DND-41 (cell line): ENCODE measurements around the gene ENHO.

Source experiments
- ATAC-seq: fragments of 200-7000 bp; cut with Tn5 transposase; 3 replicates; pipeline ENCODE4 v1.9.1; 2021; ENCODE audit warnings: low read depth; ENCODE audit not compliant: insufficient read depth
- DNase-seq: peaks from one replicate; pipeline ENCODE4 v3.0.0-alpha.2; 2020
- H2AFZ ChIP-seq: 2 replicates; pipeline ENCODE4 v1.6.0; 2012; ENCODE audit warnings: low read depth, low read length
- H3K27ac ChIP-seq: 2 replicates; pipeline ENCODE4 v1.5.1; 2012; ENCODE audit warnings: low read length, inconsistent platforms
- H3K27me3 ChIP-seq: fragments of 200-600 bp; sonication (generic); 2 replicates; pipeline ENCODE4 v1.6.0; 2012; ENCODE audit warnings: low read length, mild to moderate bottlenecking, inconsistent platforms; ENCODE audit not compliant: insufficient read depth, poor library complexity
- H3K36me3 ChIP-seq: 2 replicates; pipeline ENCODE4 v1.5.1; 2012; ENCODE audit warnings: low read length, inconsistent platforms; ENCODE audit not compliant: insufficient read depth
- H3K4me1 ChIP-seq: 2 replicates; pipeline ENCODE4 v1.5.1; 2012; ENCODE audit warnings: mild to moderate bottlenecking, low read length; ENCODE audit not compliant: insufficient read depth
- H3K4me2 ChIP-seq: 2 replicates; pipeline ENCODE4 v1.6.0; 2012; ENCODE audit warnings: mild to moderate bottlenecking, moderate library complexity, low read length, inconsistent platforms; ENCODE audit not compliant: insufficient read depth
- H3K4me3 ChIP-seq, 2 experiments: fragments of 200-600 bp in 1 of 2; shearing (Covaris generic) in 1 of 2; 2 replicates each; pipeline ENCODE4 v1.5.1; 2012 to 2016; ENCODE audit warnings: inconsistent platforms in 2 of 2, low read length in 2 of 2, mild to moderate bottlenecking in 2 of 2, low read depth in 1 of 2, moderate library complexity in 1 of 2
- H3K79me2 ChIP-seq: 2 replicates; pipeline ENCODE4 v1.6.0; 2012; ENCODE audit warnings: low read length, inconsistent platforms; ENCODE audit not compliant: insufficient read depth
- H3K9ac ChIP-seq: 2 replicates; pipeline ENCODE4 v1.6.0; 2012; ENCODE audit warnings: low read depth, mild to moderate bottlenecking, inconsistent platforms, low read length, moderate library complexity
- H3K9me3 ChIP-seq: 2 replicates; pipeline ENCODE4 v1.5.1; 2012; ENCODE audit warnings: low read length, moderate library complexity, mild to moderate bottlenecking, inconsistent platforms; ENCODE audit not compliant: insufficient read depth, severe bottlenecking
- H4K20me1 ChIP-seq: 2 replicates; pipeline ENCODE4 v1.6.0; 2012; ENCODE audit warnings: low read length; ENCODE audit not compliant: insufficient read depth
- CTCF ChIP-seq: IDR thresholded peaks from 2 replicates; pipeline ENCODE4 v1.5.1; 2012; ENCODE audit warnings: borderline replicate concordance, low read length, moderate library complexity, mild to moderate bottlenecking; ENCODE audit not compliant: poor library complexity, severe bottlenecking; ENCODE audit errors: extremely low read depth
- EZH2 ChIP-seq: IDR thresholded peaks from 3 replicates; pipeline ENCODE4 v1.6.1; 2012; ENCODE audit warnings: borderline replicate concordance, low read depth, mild to moderate bottlenecking, moderate library complexity, low read length, inconsistent platforms; ENCODE audit not compliant: severe bottlenecking

The ENHO gene

GRCh38 chr9:34508951-34509350, 13.8 kb downstream of the ENHO start:
- H3K4me3 ChIP-seq = no peak overlapping the region
- TF ChIP-seq EZH2 (no peak), CTCF (no peak)
- H3K4me2 ChIP-seq = no peak overlapping the region
- H3K27me3 ChIP-seq = no peaks in the 10 kb centered on the region
- no peak overlapping the region for H2AFZ ChIP-seq
- no peaks in the 10 kb centered on the region for H3K79me2 ChIP-seq
- no peaks in the 10 kb centered on the region for H3K36me3 ChIP-seq
- DNase-seq = no peak
- no peaks in the 10 kb centered on the region for H3K9me3 ChIP-seq
- H3K27ac ChIP-seq = no peak overlapping the region
- ATAC-seq = no peak
- no peaks in the 10 kb centered on the region for H3K4me1 ChIP-seq
- H3K9ac ChIP-seq = no peak overlapping the region
- no peaks in the 10 kb centered on the region; the same call in 1 of the 2 replicates for H4K20me1 ChIP-seq

GRCh38 chr9:34508463-34508862, 14.3 kb downstream of the ENHO start:
- Histone ChIP-seq H3K9me3 (no peaks in the 10 kb centered on the region), H3K79me2 (no peaks in the 10 kb centered on the region), H3K4me3 (no peak overlapping the region), H3K4me2 (no peak overlapping the region), H3K27ac (no peak overlapping the region), H4K20me1 (no peaks in the 10 kb centered on the region; the same call in 1 of the 2 replicates), H3K9ac (no peak overlapping the region), H3K27me3 (no peaks in the 10 kb centered on the region), H2AFZ (no peak overlapping the region), H3K36me3 (no peaks in the 10 kb centered on the region), H3K4me1 (no peaks in the 10 kb centered on the region)
- no peak for DNase-seq
- ATAC-seq = no peak
- TF ChIP-seq EZH2 (no peak), CTCF (no peak)

GRCh38 chr9:34507966-34508365, 14.8 kb downstream of the ENHO start:
- Histone ChIP-seq H2AFZ (no peak overlapping the region), H4K20me1 (no peaks in the 10 kb centered on the region; the same call in 1 of the 2 replicates), H3K27me3 (peaks cover 2% of the 10 kb centered on the region), H3K4me3 (no peak overlapping the region), H3K4me1 (no peaks in the 10 kb centered on the region), H3K27ac (no peak overlapping the region), H3K4me2 (no peak overlapping the region), H3K9me3 (no peaks in the 10 kb centered on the region), H3K9ac (no peak overlapping the region), H3K79me2 (no peaks in the 10 kb centered on the region), H3K36me3 (no peaks in the 10 kb centered on the region)
- no peak for ATAC-seq
- no peak for DNase-seq
- TF ChIP-seq EZH2 = no peak
- TF ChIP-seq CTCF = no peak

- no peak for DNase-seq
- TF ChIP-seq CTCF (no peak), EZH2 (no peak)
- H3K9ac ChIP-seq = no peak overlapping the region
- H3K9me3 ChIP-seq = no peaks in the 10 kb centered on the region
- H3K4me2 ChIP-seq = no peak overlapping the region
- no peak for ATAC-seq
- no peaks in the 10 kb centered on the region for H3K36me3 ChIP-seq
- H3K4me1 ChIP-seq = no peaks in the 10 kb centered on the region
- no peaks in the 10 kb centered on the region for H3K79me2 ChIP-seq
- H3K4me3 ChIP-seq = no peak overlapping the region
- H2AFZ ChIP-seq = no peak overlapping the region
- H3K27ac ChIP-seq = no peak overlapping the region
- peaks cover 2% of the 10 kb centered on the region for H3K27me3 ChIP-seq
- no peaks in the 10 kb centered on the region; the same call in 1 of the 2 replicates for H4K20me1 ChIP-seq
Observed at GRCh38 chr9:34507556-34507955, 15.2 kb downstream of the ENHO start.
